Measurements from ENCODE around the gene ARHGAP15. TPM values are rescaled to one million over a fixed set of nuclear protein-coding genes. Genes with fewer than 3 reads are reported as not detected.

The ARHGAP15 gene
- total and polyA plus RNA-seq, 2 experiments from 2014 or later = 0.26 TPM; not detected in 1

DNA sequence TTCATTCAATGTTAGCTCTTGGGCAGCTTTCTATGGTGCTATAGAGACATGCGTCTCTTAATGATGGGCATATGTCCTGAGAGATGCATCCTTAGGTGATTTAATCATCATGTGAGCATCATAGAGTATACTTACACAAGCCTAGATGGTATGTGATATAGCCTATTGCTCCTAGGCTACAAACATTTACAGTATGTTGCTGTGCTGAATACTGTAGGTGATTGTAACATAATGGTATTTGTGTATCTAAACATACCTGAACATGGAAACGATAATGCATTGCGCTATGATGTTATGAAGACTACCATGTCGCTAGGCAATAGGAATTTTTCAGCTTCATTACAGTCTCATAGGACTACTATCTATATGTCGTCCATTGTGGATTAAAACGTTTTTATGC, 89.4 kb downstream of the ARHGAP15 start (continued):
- TF ChIP-seq, protein P1, sequence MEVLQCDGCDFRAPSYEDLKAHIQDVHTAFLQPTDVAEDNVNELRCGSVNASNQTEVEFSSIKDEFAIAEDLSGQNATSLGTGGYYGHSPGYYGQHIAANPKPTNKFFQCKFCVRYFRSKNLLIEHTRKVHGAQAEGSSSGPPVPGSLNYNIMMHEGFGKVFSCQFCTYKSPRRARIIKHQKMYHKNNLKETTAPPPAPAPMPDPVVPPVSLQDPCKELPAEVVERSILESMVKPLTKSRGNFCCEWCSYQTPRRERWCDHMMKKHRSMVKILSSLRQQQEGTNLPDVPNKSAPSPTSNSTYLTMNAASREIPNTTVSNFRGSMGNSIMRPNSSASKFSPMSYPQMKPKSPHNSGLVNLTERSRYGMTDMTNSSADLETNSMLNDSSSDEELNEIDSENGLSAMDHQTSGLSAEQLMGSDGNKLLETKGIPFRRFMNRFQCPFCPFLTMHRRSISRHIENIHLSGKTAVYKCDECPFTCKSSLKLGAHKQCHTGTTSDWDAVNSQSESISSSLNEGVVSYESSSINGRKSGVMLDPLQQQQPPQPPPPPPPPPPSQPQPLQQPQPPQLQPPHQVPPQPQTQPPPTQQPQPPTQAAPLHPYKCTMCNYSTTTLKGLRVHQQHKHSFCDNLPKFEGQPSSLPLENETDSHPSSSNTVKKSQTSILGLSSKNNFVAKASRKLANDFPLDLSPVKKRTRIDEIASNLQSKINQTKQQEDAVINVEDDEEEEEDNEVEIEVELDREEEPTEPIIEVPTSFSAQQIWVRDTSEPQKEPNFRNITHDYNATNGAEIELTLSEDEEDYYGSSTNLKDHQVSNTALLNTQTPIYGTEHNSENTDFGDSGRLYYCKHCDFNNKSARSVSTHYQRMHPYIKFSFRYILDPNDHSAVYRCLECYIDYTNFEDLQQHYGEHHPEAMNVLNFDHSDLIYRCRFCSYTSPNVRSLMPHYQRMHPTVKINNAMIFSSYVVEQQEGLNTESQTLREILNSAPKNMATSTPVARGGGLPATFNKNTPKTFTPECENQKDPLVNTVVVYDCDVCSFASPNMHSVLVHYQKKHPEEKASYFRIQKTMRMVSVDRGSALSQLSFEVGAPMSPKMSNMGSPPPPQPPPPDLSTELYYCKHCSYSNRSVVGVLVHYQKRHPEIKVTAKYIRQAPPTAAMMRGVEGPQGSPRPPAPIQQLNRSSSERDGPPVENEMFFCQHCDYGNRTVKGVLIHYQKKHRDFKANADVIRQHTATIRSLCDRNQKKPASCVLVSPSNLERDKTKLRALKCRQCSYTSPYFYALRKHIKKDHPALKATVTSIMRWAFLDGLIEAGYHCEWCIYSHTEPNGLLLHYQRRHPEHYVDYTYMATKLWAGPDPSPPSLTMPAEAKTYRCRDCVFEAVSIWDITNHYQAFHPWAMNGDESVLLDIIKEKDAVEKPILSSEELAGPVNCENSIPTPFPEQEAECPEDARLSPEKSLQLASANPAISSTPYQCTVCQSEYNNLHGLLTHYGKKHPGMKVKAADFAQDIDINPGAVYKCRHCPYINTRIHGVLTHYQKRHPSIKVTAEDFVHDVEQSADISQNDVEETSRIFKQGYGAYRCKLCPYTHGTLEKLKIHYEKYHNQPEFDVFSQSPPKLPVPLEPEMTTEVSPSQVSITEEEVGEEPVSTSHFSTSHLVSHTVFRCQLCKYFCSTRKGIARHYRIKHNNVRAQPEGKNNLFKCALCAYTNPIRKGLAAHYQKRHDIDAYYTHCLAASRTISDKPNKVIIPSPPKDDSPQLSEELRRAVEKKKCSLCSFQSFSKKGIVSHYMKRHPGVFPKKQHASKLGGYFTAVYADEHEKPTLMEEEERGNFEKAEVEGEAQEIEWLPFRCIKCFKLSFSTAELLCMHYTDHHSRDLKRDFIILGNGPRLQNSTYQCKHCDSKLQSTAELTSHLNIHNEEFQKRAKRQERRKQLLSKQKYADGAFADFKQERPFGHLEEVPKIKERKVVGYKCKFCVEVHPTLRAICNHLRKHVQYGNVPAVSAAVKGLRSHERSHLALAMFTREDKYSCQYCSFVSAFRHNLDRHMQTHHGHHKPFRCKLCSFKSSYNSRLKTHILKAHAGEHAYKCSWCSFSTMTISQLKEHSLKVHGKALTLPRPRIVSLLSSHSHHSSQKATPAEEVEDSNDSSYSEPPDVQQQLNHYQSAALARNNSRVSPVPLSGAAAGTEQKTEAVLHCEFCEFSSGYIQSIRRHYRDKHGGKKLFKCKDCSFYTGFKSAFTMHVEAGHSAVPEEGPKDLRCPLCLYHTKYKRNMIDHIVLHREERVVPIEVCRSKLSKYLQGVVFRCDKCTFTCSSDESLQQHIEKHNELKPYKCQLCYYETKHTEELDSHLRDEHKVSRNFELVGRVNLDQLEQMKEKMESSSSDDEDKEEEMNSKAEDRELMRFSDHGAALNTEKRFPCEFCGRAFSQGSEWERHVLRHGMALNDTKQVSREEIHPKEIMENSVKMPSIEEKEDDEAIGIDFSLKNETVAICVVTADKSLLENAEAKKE (CRISPR knock-in tag; IDR thresholded peaks at IDR 0.05) = no peak
- no peak for TF ChIP-seq NANOG (IDR thresholded peaks at IDR 0.05; ENCODE audit: borderline replicate concordance)
- TF ChIP-seq, protein P2, sequence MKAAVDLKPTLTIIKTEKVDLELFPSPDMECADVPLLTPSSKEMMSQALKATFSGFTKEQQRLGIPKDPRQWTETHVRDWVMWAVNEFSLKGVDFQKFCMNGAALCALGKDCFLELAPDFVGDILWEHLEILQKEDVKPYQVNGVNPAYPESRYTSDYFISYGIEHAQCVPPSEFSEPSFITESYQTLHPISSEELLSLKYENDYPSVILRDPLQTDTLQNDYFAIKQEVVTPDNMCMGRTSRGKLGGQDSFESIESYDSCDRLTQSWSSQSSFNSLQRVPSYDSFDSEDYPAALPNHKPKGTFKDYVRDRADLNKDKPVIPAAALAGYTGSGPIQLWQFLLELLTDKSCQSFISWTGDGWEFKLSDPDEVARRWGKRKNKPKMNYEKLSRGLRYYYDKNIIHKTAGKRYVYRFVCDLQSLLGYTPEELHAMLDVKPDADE (IDR thresholded peaks at IDR 0.05) = no peak

DNA sequence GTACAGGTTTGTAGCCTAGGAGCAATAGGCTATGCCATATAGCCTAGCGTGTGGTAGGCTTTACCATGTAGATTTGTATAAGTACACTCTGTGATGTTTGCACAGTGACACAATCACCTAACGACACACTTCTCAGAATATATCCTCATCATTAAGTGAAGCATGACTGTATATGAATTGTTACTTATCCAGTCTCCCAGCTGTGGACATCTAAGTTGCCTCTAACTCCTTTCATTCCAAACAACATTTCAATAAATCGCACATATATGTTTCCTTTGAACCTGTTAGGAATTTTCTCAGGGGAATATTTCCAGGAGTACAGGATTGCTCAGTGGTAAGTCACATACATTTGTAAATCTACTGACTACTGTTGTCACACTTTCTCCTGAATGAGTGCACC, 90.0 kb downstream of the ARHGAP15 start:
- Mint-ChIP-seq H3K4me1 (peaks cover 2% of the 10 kb centered on the region; the same call in 1 of the 3 replicates), H3K27me3 (ENCODE audit: insufficient read depth, low read depth, poor library complexity) (no peaks in the 10 kb centered on the region), H3K4me3 (no peak overlapping the region), H3K27ac (no peak overlapping the region), H3K36me3 (ENCODE audit: low read depth) (no peaks in the 10 kb centered on the region), H3K9me3 (no peaks in the 10 kb centered on the region)
- H2AFZ ChIP-seq = no peak overlapping the region
- no peaks in the 10 kb centered on the region for H3K27me3 ChIP-seq (ENCODE audit: insufficient read depth)
- no peaks in the 10 kb centered on the region for H3K36me3 ChIP-seq (ENCODE audit: insufficient read depth)
- ATAC-seq (no peak), DNase-seq (ENCODE audit: low spot score) (no peak)
- no peak overlapping the region for H3K4me2 ChIP-seq
- TF ChIP-seq POLR2AphosphoS5 (IDR thresholded peaks at IDR 0.05; ENCODE audit: low read depth) = no peak
- no peaks in the 10 kb centered on the region for H3F3A ChIP-seq (replicated peaks; ENCODE audit: low read depth)
- no peak overlapping the region for H3K4me3 ChIP-seq
- H3K4me1 ChIP-seq (ENCODE audit: insufficient read depth) = no peaks in the 10 kb centered on the region
- H4K20me1 ChIP-seq (replicated peaks; ENCODE audit: insufficient read depth) = no peaks in the 10 kb centered on the region
- no peak overlapping the region for H3K27ac ChIP-seq (ENCODE audit: low read depth)
- no peaks in the 10 kb centered on the region for H3K79me2 ChIP-seq (replicated peaks; ENCODE audit: insufficient read depth)
- H3K9me2 ChIP-seq (ENCODE audit: insufficient read depth) = no peaks in the 10 kb centered on the region

Measured in GM23338 (cell line).